OCI-LY1 (cell line): ENCODE results near the gene PPEF1.

Experiments
- H2AFZ ChIP-seq: fragments of 200-600 bp; sonication (generic), shearing (Covaris generic); 2 replicates; pipeline ENCODE4 v1.6.0; 2014; ENCODE audit warnings: antibody characterized with exemption, mild to moderate bottlenecking, low read length
- H3F3A ChIP-seq: fragments of 200-600 bp; sonication (generic), shearing (Covaris generic); 2 replicates; pipeline ENCODE4 v1.6.0; 2014; ENCODE audit warnings: mild to moderate bottlenecking, antibody characterized with exemption, low read length, moderate library complexity; ENCODE audit not compliant: insufficient read depth
- H3K27ac ChIP-seq: fragments of 200-600 bp; sonication (generic); 2 replicates; pipeline ENCODE4 v1.5.1; 2014; ENCODE audit warnings: low read length, mixed run types, mild to moderate bottlenecking, low read depth; ENCODE audit not compliant: poor library complexity, severe bottlenecking
- H3K27me3 ChIP-seq: fragments of 200-600 bp; sonication (generic); 2 replicates; pipeline ENCODE4 v1.6.0; 2014; ENCODE audit warnings: antibody characterized with exemption, mild to moderate bottlenecking, low read length, moderate library complexity; ENCODE audit not compliant: insufficient read depth
- H3K36me3 ChIP-seq: fragments of 200-600 bp; sonication (generic); 2 replicates; pipeline ENCODE4 v1.6.1; 2014; ENCODE audit warnings: mild to moderate bottlenecking, antibody characterized with exemption, low read length, moderate library complexity, mixed read lengths; ENCODE audit not compliant: insufficient read depth
- H3K4me1 ChIP-seq: fragments of 200-600 bp; sonication (generic); 2 replicates; pipeline ENCODE4 v1.5.1; 2014; ENCODE audit warnings: mild to moderate bottlenecking, low read length, moderate library complexity; ENCODE audit not compliant: insufficient read depth, severe bottlenecking
- H3K4me2 ChIP-seq: fragments of 200-600 bp; sonication (generic), shearing (Covaris generic); 2 replicates; pipeline ENCODE4 v1.6.1; 2014; ENCODE audit warnings: low read length
- H3K4me3 ChIP-seq: fragments of 200-600 bp; sonication (generic); 2 replicates; pipeline ENCODE4 v1.5.1; 2014; ENCODE audit warnings: low read length, low read depth, mild to moderate bottlenecking, mixed read lengths; ENCODE audit not compliant: poor library complexity, severe bottlenecking
- H3K79me2 ChIP-seq: fragments of 200-600 bp; shearing (Covaris generic); 2 replicates; pipeline ENCODE4 v1.6.1; 2016; ENCODE audit warnings: mixed run types, low read length, mixed read lengths; ENCODE audit not compliant: insufficient read depth
- H3K9ac ChIP-seq: fragments of 200-600 bp; sonication (generic), shearing (Covaris generic); 2 replicates; pipeline ENCODE4 v1.6.1; 2014; ENCODE audit warnings: mild to moderate bottlenecking, low read length, mixed read lengths
- H3K9me2 ChIP-seq: fragments of 200-600 bp; sonication (generic), shearing (Covaris generic); 2 replicates; pipeline ENCODE4 v1.6.1; 2014; ENCODE audit warnings: low read depth, mild to moderate bottlenecking, low read length, mixed read lengths
- H3K9me3 ChIP-seq: fragments of 200-600 bp; shearing (Covaris generic); 2 replicates; pipeline ENCODE4 v1.6.1; 2014; ENCODE audit warnings: low read length, mixed read lengths
- H4K20me1 ChIP-seq: fragments of 200-600 bp; sonication (generic), shearing (Covaris generic); 2 replicates; pipeline ENCODE4 v1.6.0; 2016; ENCODE audit warnings: mild to moderate bottlenecking, low read length; ENCODE audit not compliant: insufficient read depth
- CTCF ChIP-seq: fragments of 200-600 bp; sonication (generic), shearing (Covaris generic); IDR thresholded peaks from 2 replicates; pipeline ENCODE4 v1.5.1; 2017; ENCODE audit warnings: mild to moderate bottlenecking, antibody characterized with exemption, low read length, moderate library complexity, mixed read lengths
- EZH2 ChIP-seq: fragments of 200-600 bp; sonication (generic), shearing (Covaris generic); IDR thresholded peaks from 2 replicates; pipeline ENCODE4 v1.8.0; 2017; ENCODE audit warnings: borderline replicate concordance, mixed run types, mild to moderate bottlenecking, antibody characterized with exemption, low read length, moderate library complexity, mixed read lengths

The PPEF1 gene

DNA sequence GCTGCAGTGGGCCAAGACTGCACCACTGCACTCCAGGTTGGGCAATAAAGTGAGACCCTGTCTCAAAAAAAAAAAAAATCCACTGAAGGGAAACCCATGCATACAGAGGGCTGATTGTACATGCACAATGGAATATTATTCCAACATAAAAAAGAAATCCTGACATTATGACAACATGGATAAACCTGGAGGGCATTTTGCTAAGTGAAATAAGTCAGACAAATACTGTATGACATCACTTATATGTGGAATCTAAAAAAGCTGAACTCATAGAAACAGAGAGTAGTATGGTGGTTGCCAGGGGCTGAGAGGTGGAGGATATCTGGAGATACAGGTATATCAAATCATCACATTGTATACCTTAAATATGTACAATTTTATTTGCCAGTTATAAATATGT, 102.2 kb downstream of the PPEF1 start:
- Histone ChIP-seq H3K27me3 (no peaks in the 10 kb centered on the region), H3K36me3 (no peaks in the 10 kb centered on the region), H3K4me3 (no peak overlapping the region), H3K9me2 (no peaks in the 10 kb centered on the region), H3K4me1 (no peaks in the 10 kb centered on the region), H3K9me3 (no peaks in the 10 kb centered on the region), H3K9ac (no peak overlapping the region), H4K20me1 (no peaks in the 10 kb centered on the region), H3K4me2 (no peak overlapping the region), H3F3A (no peaks in the 10 kb centered on the region), H2AFZ (no peak overlapping the region), H3K79me2 (no peaks in the 10 kb centered on the region), H3K27ac (no peak overlapping the region)
- TF ChIP-seq CTCF, result no peak
- no peak for TF ChIP-seq EZH2

DNA sequence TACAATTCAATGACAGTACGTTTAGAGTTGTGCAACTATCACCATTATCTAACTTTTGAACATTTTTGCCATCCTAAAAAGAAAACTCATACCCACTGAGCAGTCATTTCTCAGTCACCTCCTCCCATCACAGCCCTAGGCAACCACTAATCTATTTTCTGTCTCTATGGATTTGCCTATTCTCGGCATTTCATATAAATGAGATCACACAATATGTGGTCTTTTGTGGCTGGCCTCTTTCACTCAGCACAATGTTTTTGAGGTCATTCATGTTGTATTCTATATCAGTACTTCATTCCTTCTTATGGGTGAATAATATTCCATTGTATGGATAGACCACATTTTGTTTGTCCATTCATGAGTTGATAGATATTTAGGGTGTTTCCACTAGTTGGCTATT, 103.0 kb downstream of the PPEF1 start:
- Histone ChIP-seq H3K4me1 (no peaks in the 10 kb centered on the region), H3K36me3 (no peaks in the 10 kb centered on the region), H3K79me2 (no peaks in the 10 kb centered on the region), H3F3A (no peaks in the 10 kb centered on the region), H3K27me3 (no peaks in the 10 kb centered on the region), H3K4me2 (no peak overlapping the region), H3K4me3 (no peak overlapping the region), H3K9ac (no peak overlapping the region), H2AFZ (no peak overlapping the region), H3K9me3 (no peaks in the 10 kb centered on the region), H3K27ac (no peak overlapping the region), H3K9me2 (no peaks in the 10 kb centered on the region), H4K20me1 (no peaks in the 10 kb centered on the region)
- TF ChIP-seq CTCF, result no peak
- TF ChIP-seq EZH2, result no peak

- H3K9ac ChIP-seq, result no peak overlapping the region
- no peak overlapping the region for H3K4me3 ChIP-seq
- no peaks in the 10 kb centered on the region for H3K36me3 ChIP-seq
- H3K4me1 ChIP-seq, result no peaks in the 10 kb centered on the region
- no peak for TF ChIP-seq CTCF
- no peaks in the 10 kb centered on the region for H3K9me2 ChIP-seq
- no peak overlapping the region for H3K4me2 ChIP-seq
- H3K9me3 ChIP-seq, result no peaks in the 10 kb centered on the region
- no peaks in the 10 kb centered on the region for H3K79me2 ChIP-seq
- H4K20me1 ChIP-seq, result no peaks in the 10 kb centered on the region
- no peaks in the 10 kb centered on the region for H3K27me3 ChIP-seq
- H2AFZ ChIP-seq, result no peak overlapping the region
- H3F3A ChIP-seq, result no peaks in the 10 kb centered on the region
- no peak overlapping the region for H3K27ac ChIP-seq
Observed at GRCh38 chrX:18825375-18825774, 117.9 kb downstream of the PPEF1 start.
